Measurements from ENCODE around the gene LYPD3.

The LYPD3 gene

DNA sequence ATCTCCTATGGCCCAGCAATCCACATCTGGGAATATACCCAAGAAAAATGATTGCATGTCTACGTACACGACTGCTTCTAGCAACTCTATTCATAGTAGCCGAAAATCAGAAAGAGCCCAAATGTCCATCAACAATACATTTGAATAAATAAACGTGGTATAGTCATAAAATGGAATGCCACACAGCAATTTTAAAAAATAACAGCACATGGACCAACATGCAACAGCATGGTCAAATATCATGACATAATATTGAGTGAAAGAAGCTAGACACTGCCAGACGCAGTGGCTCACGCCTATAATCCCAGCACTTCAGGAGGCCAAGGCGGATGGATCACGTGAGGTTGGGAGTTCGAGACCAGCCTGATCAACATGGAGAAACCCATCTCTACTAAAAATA is 34.4 kb downstream of the LYPD3 start:
- no peak for DNase-seq (ENCODE audit: low read depth)

DNA sequence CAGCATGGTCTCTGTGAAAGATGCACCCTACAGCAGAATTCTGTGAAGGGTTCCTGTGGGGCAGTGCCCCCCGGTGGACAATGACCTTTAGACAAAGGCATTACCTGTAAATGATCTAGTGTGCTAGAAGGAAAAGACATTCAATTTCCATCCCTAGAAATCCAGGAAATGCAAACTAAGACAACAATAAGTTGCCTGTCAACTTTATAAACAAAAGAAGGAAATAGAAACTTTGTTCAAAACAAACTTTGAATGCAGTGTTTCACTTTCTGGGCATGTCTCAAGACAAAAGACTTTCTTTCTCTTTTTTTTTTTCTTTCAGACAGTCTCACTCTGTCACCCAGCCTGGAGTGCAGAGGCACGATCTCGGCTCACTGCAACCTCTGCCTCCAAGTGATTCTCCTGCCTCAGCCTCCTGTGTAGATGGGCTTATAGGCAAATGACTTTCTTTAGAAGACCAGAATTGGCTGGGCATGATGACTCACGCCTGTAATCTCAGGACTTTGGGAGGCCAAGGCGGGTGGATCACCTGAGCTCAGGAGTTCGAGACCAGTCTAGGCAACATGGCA is 35.2 kb downstream of the LYPD3 start:
- no peak for DNase-seq (ENCODE audit: low read depth)

DNA sequence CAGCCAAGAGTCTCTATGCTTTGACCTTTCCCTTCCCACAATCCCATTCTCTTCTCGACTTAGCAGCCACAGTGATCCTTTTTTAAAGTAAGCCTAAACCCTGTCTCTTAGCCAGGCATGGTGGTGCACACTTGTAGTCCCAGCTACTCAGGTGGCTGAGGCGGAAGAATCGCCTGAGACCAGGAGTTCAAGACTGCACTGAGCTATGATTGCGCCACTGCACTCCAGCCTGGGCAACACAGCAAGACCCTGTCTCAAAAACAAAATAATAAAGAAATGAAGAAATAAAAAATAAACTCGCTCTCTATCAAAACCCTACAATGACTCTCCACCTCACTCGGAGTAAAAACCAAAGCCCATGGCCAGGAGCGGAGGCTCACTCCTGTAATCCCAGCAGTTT is 36.0 kb downstream of the LYPD3 start:
- no peak for DNase-seq (ENCODE audit: low read depth)

DNA sequence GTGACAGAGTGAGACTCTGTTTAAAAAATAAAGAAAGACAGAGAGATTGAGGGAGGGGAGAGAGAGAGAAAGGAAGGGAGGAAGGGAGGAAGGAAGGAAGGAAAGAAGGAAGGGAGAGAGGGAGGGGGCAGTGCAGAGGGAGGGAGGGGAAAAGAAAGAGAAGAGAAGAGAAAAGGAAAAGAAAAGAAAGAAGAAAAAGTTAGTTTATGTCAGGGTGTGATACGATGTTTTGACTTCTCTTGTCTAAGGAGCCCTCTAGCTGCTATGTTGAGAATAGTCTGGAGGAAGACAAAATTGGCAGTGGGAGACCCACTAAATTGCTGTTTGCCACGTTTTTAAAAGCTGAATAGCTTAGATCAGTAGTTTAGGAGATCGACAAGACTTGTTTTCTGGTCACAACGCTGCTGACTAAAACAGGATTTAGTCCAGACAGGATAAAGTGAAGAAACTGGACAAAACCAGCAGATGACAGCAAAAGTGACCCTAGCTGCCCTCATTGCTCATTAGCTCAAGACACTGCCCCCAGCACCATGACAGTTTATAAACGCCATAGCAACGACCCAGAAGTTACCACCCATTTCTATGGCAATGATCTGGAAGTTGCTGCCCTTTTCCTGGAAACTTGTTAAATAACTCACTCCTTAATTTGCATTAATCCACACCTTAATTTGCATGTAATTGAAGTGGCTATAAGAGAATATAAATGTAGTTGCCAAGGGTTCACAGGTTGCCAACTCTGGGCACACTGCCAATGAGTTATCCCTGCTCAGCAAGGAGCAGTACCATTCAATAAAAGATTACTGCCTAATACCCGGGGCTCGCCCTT is 39.6 kb downstream of the LYPD3 start:
- no peak for DNase-seq (ENCODE audit: low read depth)

DNA sequence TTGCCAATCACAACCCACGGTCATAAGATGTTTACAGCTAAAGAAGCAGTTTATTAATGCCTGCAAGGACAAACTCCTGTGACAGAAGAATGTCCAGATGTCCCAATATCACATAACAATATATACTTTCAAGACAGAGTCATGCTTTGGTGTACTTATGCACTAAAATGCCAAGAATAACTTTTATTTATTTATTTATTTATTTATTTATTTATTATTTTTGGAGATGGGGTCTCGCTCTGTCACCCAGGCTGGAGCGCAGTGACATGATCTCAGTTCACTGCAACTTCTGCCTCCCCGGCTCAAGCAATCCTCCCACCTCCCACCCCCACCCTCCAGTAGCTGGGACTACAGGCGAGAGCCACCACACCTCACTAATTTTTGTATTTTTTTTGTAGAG is 41.6 kb downstream of the LYPD3 start:
- no peak for DNase-seq (ENCODE audit: low read depth)

DNA sequence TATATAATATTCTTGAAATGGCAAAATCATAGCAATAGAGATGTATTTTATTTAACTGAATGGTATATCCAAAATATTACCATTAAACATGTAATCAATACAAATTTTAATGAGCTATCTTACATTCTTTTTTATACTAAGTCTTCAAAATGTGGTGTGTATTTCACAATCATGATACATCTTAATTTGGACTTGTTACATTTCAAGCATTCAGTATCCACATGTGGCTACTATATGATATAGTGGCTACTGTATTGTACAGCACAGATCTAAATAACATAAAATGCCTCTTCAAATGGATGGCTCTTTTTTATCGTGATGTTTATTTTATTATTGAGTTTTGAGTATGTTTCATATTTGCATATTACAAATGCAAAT is 42.7 kb downstream of the LYPD3 start:
- DNase-seq (ENCODE audit: low read depth): no peak

DNA sequence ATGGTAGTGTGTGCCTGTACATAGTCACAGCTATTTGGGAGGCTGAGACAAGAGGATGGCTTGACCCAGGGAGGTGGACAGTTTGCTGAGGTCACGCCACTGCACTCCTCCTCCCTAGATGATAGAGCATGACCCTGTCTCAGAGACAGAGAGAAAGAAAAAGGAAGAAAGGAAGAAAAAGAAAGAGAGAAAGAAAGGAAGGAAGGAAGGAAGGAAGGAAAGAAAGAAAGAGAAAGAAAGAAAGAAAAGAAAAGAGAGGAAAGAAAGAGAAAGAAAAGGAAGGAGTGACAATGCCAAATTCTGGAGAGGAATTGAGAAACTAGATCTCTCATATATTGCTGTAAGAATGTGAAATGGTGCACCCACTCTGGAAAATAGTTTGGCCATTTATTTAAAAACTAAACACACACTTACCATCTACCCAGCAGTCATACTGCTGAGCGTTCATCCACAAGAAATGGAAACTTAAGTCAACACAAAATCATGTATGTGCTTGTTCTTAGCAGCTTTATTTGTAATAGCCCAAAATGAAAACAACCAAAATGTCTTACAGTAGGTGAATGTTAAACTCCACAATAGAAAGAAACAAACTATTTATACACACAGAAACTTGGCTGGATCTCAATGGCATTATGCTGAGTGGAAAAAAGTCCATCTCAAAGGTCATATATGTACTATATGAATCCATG is 43.3 kb downstream of the LYPD3 start:
- DNase-seq (ENCODE audit: low read depth): no peak

DNA sequence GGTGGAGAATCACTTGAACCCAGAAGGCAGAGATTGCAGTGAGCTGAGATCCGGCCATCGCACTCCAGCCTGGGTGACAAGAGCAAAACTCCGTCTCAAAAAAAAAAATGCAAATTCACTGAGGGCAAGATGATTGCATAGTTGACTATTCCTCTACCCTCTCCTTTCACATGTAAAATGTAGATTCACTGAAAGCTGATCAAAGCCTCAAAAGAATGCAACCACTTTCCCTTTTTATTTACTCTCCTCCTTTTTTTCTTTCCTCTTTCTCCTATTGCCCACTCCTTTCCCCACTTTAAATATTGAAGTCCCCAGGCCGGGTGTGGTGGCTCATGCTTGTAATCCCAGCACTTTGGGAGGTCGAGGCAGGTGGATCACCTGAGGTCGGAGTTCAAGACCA is 44.5 kb downstream of the LYPD3 start:
- DNase-seq (ENCODE audit: low read depth): no peak

DNA sequence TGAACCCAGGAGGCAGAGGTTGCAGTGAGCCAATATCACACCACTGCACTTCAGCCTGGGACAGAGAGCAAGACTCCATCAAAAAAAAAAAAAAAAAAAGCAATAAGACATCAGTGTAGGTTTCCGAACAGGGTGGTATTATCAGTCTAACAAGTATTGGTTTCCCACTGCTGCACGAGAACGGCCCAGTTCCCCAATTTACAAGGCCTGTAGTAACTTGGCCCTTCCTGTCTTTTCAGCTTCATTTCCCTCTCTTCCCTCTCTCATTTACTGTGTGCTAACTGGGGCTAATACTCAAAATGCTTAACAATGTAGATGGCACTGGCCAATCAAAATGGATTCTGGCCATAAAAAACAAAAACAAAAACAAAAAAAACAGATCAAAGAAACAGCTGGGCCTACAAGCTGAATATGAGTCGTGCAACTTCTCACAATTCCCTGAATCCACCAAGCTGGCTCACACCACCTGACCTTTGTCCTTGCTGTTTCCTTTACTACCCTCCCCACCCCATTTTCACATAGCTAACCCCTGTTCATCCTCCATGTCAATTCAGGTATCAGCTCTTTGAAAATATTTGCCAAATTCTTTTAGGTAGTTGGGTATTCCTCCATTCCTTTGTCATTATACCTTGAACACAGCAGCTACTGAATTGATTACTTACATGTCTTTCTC is 48.3 kb downstream of the LYPD3 start:
- DNase-seq (ENCODE audit: low read depth): no peak

DNA sequence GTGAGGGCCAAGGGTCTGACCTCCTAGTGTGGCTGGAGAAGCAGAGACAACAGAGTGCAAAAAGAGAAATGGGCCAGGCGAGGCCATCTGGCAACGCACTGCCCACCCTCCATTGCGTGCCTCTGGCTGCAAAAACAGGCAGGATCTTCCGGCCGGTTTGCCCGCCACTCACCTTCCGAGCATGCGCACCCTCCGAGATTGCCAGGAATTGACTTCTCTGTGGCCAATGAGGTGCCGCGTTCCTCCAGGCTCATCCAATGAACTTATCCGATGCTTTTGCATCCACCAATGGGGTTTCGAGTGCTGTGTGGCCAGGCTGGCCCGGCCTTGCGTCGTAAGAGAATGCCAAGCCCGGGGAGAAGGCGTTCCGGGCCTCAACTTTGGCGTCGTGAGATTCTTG is 50.9 kb downstream of the LYPD3 start, which contains the start of gene TEX101:
Gene TEX101, plus strand, starts transcription at position 337 of the 400 bp plus-strand sequence. CDS start 1,030 bp downstream, outside the sequence.
- DNase-seq (ENCODE audit: low read depth): no peak

DNA sequence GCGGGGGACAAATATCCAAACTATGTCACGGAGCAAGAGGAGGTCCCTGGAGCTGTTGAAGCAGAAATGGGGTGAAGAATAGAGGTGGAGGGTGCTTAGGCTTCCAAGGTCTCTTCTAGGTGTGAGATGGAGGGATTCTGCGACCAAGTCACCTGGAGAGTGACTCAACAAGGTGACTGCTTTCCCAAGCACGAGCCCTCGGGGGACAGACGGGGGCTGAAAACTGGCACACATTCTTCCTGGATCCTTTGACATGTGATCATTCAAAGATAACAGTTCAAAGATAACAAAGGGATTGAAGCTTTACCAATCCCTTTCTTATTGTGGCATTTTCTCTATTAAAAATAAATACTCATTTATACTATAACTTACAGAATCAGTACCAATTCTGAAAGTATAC is 53.0 kb downstream of the LYPD3 start:
- DNase-seq (ENCODE audit: low read depth): no peak
